GM19372 (cell line): ENCODE data around the gene DEGS2.

Source experiments
- ATAC-seq: cut with Tn5 transposase; IDR thresholded peaks from one replicate; pipeline ENCODE4 v1.9.1; 2021; ENCODE audit warnings: mild to moderate bottlenecking, low read depth, moderate library complexity; ENCODE audit not compliant: unreplicated experiment

DEGS2 gene

GRCh38 chr14:100135784-100136183, 23.7 kb downstream of the DEGS2 start:
- ATAC-seq: no peak

GRCh38 chr14:100135073-100135472, 24.4 kb downstream of the DEGS2 start:
- no peak for ATAC-seq

GRCh38 chr14:100134586-100134985, 24.9 kb downstream of the DEGS2 start:
- ATAC-seq: no peak

GRCh38 chr14:100132903-100133510, 26.4 kb downstream of the DEGS2 start:
- no peak for ATAC-seq

GRCh38 chr14:100132161-100132902, 27.1 kb downstream of the DEGS2 start:
- no peak for ATAC-seq

DNA sequence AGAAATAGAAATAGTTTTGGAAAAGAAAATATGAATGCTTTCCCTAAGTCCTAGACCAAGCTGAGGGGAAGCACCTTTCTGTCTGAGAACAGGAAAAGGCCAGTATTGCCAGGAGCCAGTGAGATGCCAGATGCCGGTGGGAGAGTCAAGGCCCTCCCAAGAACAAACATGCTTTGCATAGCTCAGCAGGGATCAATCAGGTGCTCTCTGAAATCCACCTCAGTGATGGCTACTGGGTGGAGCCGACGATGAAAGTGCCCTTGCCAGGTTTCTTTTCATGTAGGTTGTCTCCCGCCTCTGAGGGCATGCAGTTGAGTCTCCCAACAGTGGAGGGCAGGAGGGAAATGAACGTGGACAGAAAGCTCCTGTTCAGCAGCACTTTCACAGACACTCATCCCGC, 28.3 kb downstream of the DEGS2 start:
- ATAC-seq: no peak

DNA sequence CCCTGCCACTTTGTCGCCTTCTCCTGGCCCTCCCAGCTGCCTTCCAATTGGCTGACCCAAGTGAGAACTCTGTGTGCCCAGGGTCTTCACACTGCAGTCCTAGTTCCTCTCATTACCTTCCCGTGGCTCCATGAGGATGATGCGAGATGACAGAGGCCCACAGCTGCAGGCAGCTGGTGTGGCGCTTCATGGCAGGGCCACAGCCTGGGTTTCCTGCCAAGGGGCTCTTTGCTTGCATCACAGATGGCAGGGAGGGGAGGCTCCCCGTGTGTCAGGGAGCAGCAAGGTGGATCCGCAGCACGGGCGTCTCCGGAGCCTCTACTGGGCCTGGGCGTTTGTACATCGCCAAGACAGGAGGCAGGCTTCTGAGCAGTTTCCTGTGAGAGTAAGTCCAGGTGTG, 28.9 kb downstream of the DEGS2 start:
- ATAC-seq: no peak

DNA sequence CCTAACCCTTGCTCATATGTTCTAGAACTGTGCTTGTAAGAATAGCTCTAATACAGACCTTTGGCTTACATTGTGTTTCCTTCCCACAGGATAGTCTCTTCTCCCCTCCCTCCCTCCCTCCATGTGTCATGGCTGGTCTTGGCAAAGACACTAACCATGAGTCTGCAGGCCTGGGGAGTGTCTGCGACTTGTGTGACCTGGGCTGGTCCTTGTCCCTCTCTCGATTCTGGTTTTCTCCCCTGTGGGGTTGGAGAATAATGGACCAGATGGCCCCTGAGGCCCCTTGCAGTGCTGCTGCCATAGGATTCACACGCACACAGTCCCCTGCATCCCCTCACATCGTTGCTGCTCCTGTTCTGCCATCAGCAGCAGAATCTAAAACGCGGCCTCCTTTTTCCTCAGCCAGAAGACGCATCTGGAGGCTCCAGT, 30.3 kb downstream of the DEGS2 start:
- no peak for ATAC-seq

DNA sequence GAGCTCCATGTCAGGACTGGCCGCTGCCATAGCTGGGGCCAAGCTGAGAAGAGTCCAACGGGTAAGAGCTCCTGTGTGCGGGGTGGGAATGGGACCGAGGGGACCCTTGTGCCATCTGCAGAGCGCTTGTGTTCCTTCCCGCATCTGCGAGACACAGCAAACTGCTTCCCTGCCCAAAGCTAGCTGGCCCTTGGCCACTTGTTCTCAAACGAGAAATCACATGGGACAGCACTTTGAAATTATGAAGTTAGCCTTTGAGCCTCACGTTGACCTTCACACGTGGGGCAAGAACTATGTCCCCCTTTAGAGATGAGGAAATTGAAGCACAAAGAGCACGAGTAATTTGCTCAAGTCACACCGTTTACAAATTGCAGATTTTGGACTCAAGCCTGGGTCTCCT, 30.8 kb downstream of the DEGS2 start:
- no peak for ATAC-seq

- no peak for ATAC-seq
Measured at GRCh38 chr14:100127853-100128455, 31.5 kb downstream of the DEGS2 start.

- ATAC-seq: no peak
Measured at GRCh38 chr14:100126401-100126800, 33.0 kb downstream of the DEGS2 start.

- ATAC-seq: no peak
Measured at GRCh38 chr14:100124551-100125088, 34.8 kb downstream of the DEGS2 start.

- no peak for ATAC-seq
Measured at GRCh38 chr14:100123618-100124017, 35.8 kb downstream of the DEGS2 start.

GRCh38 chr14:100122481-100123223, 36.8 kb downstream of the DEGS2 start:
- ATAC-seq: no peak

DNA sequence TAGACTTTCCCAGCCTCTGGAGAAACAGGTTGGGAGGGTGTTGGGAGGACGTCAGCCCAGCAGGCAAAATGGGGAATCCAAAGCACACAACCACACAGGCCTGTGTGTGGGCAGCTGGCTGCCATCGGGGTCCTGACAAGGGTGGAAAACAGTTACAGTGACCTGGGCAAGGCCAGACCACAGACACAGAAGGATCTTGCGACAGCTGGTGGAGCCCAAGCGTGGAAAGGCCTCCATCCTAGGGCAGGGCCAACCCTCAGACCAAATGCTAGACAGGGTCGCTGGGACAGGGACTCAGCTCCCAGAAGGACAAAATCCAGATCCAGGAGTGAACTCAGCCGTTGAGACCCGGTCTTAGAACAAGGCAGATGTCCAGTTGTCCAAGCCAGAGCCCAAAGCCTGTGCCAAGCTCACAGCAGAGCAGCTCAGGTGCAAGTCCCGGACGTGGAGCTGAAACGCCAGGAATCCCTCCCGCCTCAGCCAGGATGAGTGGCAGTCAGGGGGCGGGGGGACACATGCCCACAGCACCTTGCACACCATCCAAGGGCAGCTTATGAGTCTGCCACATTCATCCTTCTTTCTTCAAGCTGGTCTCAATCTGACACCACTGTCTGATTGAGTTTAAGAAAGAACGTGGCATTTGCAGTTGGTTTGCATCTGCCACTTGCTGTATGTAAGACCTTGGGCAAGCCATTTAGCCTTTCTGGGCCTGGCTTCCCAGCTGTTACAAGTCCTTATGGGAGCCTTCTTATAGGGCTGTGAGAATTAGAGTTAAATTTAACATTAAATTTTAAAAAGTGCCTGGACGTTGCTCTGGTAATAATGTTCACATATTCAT, 37.6 kb downstream of the DEGS2 start:
- ATAC-seq: no peak

DNA sequence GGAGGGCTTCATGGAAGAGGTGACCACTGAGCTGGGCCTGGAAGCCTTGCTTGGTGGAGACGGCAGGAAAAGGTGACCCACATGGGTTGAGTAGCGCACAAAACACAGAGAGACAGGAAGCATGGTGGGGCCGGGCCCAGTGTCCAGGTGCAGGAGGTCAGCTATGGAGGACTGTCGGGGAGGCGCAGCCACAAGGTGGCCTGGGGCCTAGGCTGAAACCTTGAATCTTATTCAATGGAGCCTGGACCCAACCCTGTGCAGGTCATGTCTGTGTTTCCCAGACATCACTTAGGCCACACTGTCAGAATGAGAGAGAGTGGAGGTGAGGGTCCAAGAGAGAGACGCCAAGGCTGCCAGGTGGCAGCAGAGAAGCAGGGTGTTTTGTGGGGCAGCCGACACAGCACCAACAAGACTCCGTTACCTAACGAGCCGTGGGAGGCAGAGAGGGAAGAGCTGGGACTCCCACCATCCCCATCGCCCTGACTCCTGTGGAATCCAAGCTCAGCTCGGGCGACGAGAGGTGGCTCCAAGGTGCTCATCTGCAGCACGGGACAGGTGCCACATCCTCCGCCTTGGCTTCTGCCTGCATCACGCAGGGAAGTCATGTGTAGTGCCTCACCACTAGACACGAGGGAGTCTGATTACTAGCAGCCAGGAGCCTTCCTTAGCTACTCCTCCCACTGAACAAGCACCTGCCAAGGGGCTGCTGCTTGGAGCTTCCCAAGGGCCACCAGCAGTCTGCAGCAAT, 38.7 kb downstream of the DEGS2 start:
- ATAC-seq: no peak

DNA sequence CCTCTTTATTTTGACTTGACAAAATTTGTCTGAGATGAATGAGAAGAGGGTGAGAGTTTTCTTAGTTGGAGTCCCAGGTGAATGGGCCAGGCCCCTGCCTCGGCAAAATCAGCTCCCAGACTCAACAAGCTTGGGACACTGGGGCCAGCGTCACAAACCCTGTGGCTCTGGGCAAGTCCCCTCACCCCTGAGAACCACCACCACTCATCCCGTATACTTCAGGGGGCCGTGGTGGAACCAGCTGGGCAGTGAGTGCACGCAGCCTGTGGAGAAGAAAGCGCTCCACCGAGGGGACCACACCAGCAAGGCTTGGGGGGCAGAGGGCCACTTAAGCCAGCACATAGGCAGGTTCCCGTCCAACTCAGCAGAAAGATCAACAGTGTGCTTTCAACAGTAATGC, 40.2 kb downstream of the DEGS2 start:
- ATAC-seq: no peak

GRCh38 chr14:100118396-100119011, 40.9 kb downstream of the DEGS2 start:
- no peak for ATAC-seq
